ENCODE results near the gene ENOX2. TPM values are rescaled to one million over a fixed set of nuclear protein-coding genes. Genes with fewer than 3 reads are reported as not detected.

ENOX2 gene
- total RNA-seq, 3 donors from 2014 or later = 11.5 to 20.3 (median 15.2) TPM

DNA sequence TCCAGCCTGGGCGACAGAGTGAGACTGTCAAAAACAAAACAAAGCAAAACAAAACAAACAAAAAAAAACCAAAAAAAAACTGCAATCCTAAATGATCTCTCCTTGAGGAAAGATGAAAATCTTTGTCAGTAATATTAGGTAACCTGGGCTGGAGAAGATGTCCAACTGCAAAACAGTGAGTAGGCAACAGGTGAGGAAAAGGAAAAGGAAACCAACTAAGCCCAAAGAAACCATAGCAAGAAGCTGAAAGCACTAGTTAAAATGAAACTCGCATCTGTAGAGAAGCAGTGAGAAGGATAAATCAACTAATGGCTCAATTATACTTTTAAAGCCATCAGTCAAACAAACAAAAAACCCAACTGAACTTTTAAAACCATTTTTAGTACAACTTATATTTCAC is 54.2 kb downstream of the ENOX2 start:
- DNase-seq (ENCODE audit: low spot score in 2 of 2) = no peak
- Histone ChIP-seq H3K9me3 (no peaks in the 10 kb centered on the region), H3K4me3 (no peak overlapping the region), H3K36me3 (no peaks in the 10 kb centered on the region), H3K27ac (no peak overlapping the region), H3K27me3 (peaks cover 0 to 6% of the 10 kb centered on the region in 2 donors), H3K4me1 (no peaks in the 10 kb centered on the region)
- intact Hi-C loops (cut with DNase I; ENCODE audit: low total_unique reads) = no loop called here
- TF ChIP-seq, protein P1, sequence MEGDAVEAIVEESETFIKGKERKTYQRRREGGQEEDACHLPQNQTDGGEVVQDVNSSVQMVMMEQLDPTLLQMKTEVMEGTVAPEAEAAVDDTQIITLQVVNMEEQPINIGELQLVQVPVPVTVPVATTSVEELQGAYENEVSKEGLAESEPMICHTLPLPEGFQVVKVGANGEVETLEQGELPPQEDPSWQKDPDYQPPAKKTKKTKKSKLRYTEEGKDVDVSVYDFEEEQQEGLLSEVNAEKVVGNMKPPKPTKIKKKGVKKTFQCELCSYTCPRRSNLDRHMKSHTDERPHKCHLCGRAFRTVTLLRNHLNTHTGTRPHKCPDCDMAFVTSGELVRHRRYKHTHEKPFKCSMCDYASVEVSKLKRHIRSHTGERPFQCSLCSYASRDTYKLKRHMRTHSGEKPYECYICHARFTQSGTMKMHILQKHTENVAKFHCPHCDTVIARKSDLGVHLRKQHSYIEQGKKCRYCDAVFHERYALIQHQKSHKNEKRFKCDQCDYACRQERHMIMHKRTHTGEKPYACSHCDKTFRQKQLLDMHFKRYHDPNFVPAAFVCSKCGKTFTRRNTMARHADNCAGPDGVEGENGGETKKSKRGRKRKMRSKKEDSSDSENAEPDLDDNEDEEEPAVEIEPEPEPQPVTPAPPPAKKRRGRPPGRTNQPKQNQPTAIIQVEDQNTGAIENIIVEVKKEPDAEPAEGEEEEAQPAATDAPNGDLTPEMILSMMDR (IDR thresholded peaks at IDR 0.05) = no peak
- TF ChIP-seq POLR2AphosphoS5 (IDR thresholded peaks at IDR 0.05) = no peak
- no peak for TF ChIP-seq POLR2A (IDR thresholded peaks at IDR 0.05)

DNA sequence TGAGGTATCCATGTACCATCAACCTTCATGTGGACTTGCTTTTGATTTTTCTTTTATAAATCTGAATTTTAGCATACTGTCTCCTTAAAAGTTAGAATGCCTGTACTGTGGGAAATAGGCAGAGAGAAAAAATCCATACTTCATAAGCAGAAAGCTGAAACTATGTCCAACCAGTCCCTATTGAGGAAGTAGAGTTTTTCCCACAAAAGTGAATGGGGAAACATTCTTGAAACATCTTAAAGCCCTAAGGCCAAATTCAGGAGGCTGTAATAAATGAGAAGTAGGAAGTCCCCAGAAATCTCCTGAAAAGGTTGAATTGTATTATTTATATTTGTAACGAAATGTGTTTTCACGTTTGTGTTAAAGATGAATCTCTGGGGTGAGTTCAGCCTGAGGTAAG is 56.3 kb downstream of the ENOX2 start:
- Histone ChIP-seq H3K27me3 (peaks cover 0 to 11% of the 10 kb centered on the region in 2 donors), H3K4me3 (no peak overlapping the region), H3K4me1 (no peaks in the 10 kb centered on the region), H3K27ac (no peak overlapping the region), H3K36me3 (no peaks in the 10 kb centered on the region), H3K9me3 (no peaks in the 10 kb centered on the region)
- TF ChIP-seq POLR2AphosphoS5 (IDR thresholded peaks at IDR 0.05) (no peak), POLR2A (IDR thresholded peaks at IDR 0.05) (no peak)
- TF ChIP-seq, protein P1 (IDR thresholded peaks at IDR 0.05) = no peak
- no peak for DNase-seq (ENCODE audit: low spot score in 2 of 2)
- intact Hi-C loops (cut with DNase I; ENCODE audit: low total_unique reads) = no loop called here

DNA sequence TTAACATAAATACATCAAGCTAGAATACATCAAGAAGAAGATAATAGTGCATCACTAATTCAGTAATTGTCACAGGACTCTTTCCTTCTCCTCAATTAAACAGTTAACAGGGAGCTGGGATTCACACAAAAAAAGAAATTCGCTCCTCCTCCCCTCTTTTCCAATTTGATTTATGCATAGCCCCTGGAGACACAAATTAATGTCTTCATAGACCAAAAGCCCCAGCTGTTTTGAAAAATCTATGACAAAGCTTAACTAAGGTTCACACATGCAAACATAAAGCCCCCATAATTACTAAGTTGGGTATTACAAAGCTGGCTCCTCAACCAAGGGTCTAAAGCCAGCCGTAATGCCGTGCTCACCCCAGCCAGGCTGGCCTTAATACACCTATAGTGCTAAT is 61.2 kb downstream of the ENOX2 start:
- H3K27ac ChIP-seq = no peak overlapping the region
- no peaks in the 10 kb centered on the region for H3K36me3 ChIP-seq
- TF ChIP-seq POLR2AphosphoS5 (IDR thresholded peaks at IDR 0.05) (no peak), POLR2A (IDR thresholded peaks at IDR 0.05) (no peak)
- TF ChIP-seq, protein P1 (IDR thresholded peaks at IDR 0.05) = no peak
- no peak overlapping the region for H3K4me3 ChIP-seq
- no peaks in the 10 kb centered on the region for H3K9me3 ChIP-seq
- no peak for DNase-seq (ENCODE audit: low spot score in 2 of 2)
- intact Hi-C loops (cut with DNase I; ENCODE audit: low total_unique reads) = no loop called here
- no peaks in the 10 kb centered on the region for H3K4me1 ChIP-seq
- peaks cover 0 to 29% of the 10 kb centered on the region in 2 donors for H3K27me3 ChIP-seq

DNA sequence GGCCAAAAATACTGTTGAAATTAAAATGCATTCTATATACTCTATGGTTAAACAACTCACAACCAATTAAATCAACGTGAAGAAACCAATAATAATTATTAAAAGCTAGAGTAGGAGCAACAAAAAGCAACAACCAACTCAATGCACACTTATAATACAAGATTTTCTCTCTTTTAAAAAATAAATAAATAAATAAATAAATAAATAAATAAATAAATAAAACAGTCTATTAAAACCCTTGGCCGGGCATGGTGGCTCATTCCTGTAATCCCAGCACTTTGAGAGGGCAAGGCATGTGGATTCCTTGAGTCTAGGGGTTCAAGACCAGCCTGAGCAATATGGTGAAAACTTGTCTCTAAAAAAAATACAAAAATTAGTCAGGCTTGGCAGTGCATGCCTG is 62.7 kb downstream of the ENOX2 start:
- Histone ChIP-seq H3K9me3 (no peaks in the 10 kb centered on the region), H3K27ac (no peak overlapping the region), H3K4me1 (no peaks in the 10 kb centered on the region), H3K36me3 (no peaks in the 10 kb centered on the region), H3K27me3 (peaks cover 0 to 29% of the 10 kb centered on the region in 2 donors), H3K4me3 (no peak overlapping the region)
- TF ChIP-seq, protein P1 (IDR thresholded peaks at IDR 0.05) = no peak
- no peak for TF ChIP-seq POLR2A (IDR thresholded peaks at IDR 0.05)
- no peak for TF ChIP-seq POLR2AphosphoS5 (IDR thresholded peaks at IDR 0.05)
- intact Hi-C loops (cut with DNase I; ENCODE audit: low total_unique reads) = no loop called here
- DNase-seq (ENCODE audit: low spot score in 2 of 2) = no peak

DNA sequence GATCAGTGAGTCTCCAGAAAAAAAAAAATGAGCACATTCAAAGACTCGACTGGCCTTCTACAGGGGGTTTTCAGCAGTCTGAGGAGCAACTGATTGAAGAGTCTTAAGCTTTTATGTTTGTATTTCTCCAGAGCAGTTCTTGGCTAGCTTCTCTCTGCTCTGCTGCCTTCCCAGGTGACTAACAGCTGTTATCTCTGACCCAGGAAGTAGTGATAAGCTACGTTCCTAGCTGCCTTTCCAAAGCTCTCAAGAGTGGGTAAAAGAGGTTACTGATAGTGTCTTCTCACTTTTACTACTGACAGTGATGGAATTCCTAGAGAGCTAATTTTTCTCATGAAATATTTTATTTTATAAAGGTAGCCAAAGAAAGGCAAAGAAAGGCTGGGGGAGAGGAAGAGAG is 66.6 kb downstream of the ENOX2 start:
- H3K9me3 ChIP-seq = no peaks in the 10 kb centered on the region

More for the DNA sequence above, 66.6 kb downstream of the ENOX2 start:
- Histone ChIP-seq H3K4me1 (no peaks in the 10 kb centered on the region), H3K27me3 (peaks cover 0 to 27% of the 10 kb centered on the region in 2 donors), H3K4me3 (no peak overlapping the region), H3K27ac (no peak overlapping the region), H3K36me3 (no peaks in the 10 kb centered on the region)
- no peak for DNase-seq (ENCODE audit: low spot score in 2 of 2)
- intact Hi-C loops (cut with DNase I; ENCODE audit: low total_unique reads) = no loop called here
- TF ChIP-seq, protein P1 (IDR thresholded peaks at IDR 0.05) = no peak
- TF ChIP-seq POLR2A (IDR thresholded peaks at IDR 0.05) (no peak), POLR2AphosphoS5 (IDR thresholded peaks at IDR 0.05) (no peak)
